Inflammatory macrophage (primary cell): ENCODE results near the gene ATP2A3.
"Not testable (repeated sequence)": the region's sequence is repeated elsewhere in the genome, so short reads cannot be mapped to it uniquely, and the experiment has no call there.

Experiments
- DNase-seq, 2 donors: peaks; one replicate each; pipeline ENCODE4 v3.0.0-alpha.2; 2020 to 2022
- total RNA-seq, 18 experiments: gene quantifications; one replicate each; lab custom pipeline; 2026; ENCODE audit warnings: mixed read lengths in 6 of 18, inconsistent platforms in 2 of 18; lab: John Stamatoyannopoulos, UW

Gene ATP2A3
- 24.6 to 116 (median 63.6) reads per million in 18 experiments for total RNA-seq

GRCh38 chr17:3964203-3965117 is at the start of gene ATP2A3:
Gene ATP2A3, minus strand, starts transcription at chr17:3964437. Its CDS starts 146 bp downstream, at chr17:3964291.
- peak in 1 of 2 donors; percentile 63 for DNase-seq

GRCh38 chr17:4010754-4011153 is 46.5 kb upstream of the ATP2A3 start:
- DNase-seq: no peak

GRCh38 chr17:4009186-4009785 is 45.0 kb upstream of the ATP2A3 start:
- DNase-seq: no peak

GRCh38 chr17:4008441-4009185 is 44.4 kb upstream of the ATP2A3 start:
- DNase-seq: no peak

GRCh38 chr17:4008082-4008435 is 43.8 kb upstream of the ATP2A3 start:
- DNase-seq: no peak

GRCh38 chr17:4007346-4008081 is 43.3 kb upstream of the ATP2A3 start:
- no peak for DNase-seq

DNA sequence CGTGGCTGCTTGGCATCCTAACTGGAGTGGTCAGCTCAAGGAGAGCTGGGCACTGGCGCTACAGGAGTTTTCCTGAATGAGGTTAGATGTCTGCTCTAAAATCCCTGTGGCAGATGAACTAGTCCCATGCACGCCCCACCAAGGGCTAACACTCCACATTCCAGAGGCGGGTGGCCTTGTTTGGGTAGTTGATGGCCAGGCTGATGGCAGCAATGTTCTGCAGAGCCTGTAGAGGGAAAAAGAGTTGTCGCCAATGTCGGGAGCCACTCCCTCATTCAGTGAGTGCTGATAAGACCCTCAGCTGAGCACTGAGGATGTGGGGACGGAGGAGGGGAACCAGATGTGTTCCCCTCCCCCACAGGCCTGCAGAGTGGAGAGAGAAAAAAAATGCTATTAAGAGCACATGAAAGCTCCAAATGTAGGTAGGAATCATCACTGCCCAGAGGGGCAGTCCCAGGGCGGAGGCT is 42.5 kb upstream of the ATP2A3 start:
- no peak for DNase-seq

GRCh38 chr17:4006165-4006589 is 41.9 kb upstream of the ATP2A3 start:
- no peak for DNase-seq

- no peak for DNase-seq
Measured at GRCh38 chr17:4005296-4006164, 41.3 kb upstream of the ATP2A3 start.

- peak; percentile 36 to 55 for DNase-seq
Measured at GRCh38 chr17:4004517-4005295, 40.5 kb upstream of the ATP2A3 start.

- no peak for DNase-seq
Measured at GRCh38 chr17:4003501-4004421, 39.5 kb upstream of the ATP2A3 start.

DNA sequence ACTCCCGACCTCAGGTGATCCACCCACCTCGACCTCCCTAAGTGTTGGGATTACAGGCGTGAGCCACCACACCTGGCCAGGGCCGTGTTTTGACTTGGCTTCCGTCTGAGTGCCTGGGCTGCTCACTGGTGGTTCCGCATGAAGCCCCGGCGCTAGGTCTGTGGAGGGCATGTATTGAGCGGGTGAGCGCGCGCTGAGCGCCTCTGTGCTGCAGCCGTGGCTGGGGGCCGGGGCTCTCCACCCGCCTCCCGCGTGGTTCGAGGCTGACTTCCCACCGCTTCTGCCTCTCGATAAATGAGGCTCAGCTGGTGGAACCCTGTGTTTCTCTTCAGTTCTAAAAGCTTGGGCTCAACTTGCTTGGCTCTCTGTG is 38.9 kb upstream of the ATP2A3 start:
- DNase-seq: no peak

DNA sequence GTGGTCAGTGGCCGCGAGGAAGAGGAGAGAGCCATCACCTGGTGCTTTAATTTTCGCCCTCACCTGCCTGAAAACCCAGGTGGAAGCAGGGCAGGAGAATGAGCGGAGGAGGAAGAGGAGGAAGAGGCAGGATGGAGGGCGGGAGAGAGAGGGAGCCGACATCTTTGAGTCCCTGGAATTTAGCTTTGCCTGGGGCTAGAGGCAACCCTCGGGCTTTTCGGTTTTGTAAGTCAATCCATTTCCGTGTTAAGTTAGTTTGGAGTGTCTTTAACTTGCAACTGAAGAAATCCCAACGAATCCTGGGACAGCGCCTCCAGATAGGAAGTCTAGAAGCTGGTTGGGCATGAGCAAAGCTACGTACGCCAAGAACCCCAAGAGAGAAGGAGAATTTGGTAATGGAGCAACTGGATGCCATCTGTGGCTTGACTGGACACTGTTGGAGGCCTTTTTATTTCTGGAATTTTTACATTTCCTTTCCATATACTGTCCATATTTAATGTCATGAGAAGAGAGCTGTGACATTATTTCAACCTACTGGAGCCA is 36.9 kb upstream of the ATP2A3 start:
- no peak for DNase-seq

- DNase-seq: no peak
Measured at GRCh38 chr17:3998436-3998835, 34.2 kb upstream of the ATP2A3 start.

DNA sequence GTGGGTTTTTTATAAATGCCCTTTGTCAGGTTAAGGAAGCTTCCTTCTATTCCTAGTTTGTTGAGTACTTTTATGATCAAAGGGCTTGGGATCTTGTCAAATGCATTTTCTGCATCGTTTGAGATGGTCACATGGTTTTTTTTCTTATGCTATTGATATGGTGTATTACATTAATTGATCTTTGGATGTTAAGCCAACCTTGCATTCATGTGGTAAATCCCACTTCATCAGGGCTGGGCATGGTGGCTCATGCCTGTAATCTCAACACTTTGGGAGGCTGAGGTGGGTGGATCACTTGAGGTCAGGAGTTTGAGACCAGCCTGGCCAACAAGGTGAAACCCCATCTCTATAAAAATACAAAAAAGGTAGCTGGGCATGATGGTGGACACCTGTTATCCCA is 30.8 kb upstream of the ATP2A3 start:
- DNase-seq: no peak

GRCh38 chr17:3994221-3994576 is 30.0 kb upstream of the ATP2A3 start:
- no peak for DNase-seq

DNA sequence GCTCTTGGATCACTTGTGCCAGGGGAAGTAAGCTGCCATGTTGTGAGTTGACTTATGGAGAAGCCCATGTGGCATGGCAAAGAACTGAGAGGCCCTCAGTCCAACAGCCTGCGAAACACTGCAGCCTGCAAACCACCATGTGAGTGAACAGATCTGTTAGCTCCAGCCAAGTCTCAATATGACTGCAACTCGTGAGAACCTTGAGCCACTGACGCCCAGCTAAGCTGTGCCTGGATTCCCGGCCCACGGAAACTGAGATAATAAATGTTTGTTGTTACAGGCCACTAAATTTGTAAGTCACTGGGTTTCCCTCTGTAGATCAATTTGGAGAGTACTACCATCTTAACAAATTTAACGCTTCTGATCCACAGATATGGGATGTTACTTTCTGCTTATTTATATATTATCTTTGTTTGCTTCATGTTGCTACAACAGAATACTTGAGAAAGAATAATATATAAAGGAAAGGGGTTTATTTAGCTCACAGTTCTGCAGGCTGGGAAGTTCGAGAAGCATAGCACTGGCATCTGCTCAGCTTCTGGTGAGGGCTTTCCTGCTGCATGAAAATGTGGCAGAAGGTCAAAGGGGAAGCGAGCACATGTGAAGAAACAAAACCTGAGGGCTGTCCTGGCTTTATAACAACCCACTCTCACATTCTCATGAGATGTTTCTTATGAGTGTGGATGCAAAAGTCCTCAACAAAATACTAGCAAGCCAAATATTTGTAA is 29.4 kb upstream of the ATP2A3 start:
- DNase-seq: no peak

DNA sequence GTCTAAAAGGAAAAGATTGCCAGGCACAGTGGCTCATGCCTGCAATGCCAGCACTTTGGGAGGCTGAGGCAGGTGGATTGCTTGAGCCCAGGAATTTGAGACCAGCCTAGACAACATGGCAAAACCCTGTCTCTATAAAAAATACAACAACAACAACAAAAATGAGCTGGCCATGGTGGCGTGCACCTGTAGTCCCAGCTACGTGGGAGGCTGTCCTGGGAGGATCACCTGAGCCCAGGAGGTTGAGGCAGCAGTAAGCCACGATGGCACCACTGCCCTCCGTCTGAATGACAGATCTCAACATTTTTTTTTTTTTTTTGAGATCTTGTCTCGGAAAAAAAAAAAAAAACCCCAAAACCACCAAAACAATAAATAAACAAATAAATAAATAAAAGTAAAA is 28.1 kb upstream of the ATP2A3 start:
- no peak for DNase-seq

- DNase-seq: not testable (repeated sequence)
Measured at GRCh38 chr17:3991699-3992098, 27.5 kb upstream of the ATP2A3 start.
